Measurements from ENCODE around the gene FRAS1. TPM values are rescaled to one million over a fixed set of nuclear protein-coding genes. Genes with fewer than 3 reads are reported as not detected.
"Not testable (repeated sequence)": the region's sequence is repeated elsewhere in the genome, so short reads cannot be mapped to it uniquely, and the experiment has no call there.

The FRAS1 gene
- total RNA-seq, 4 donors from 2014 or later, result 1.0 to 32.5 (median 3.3) TPM

GRCh38 chr4:78242071-78242470 lies 184.9 kb downstream of the FRAS1 start:
- H3K36me3 ChIP-seq, result no peaks in the 10 kb centered on the region
- no peak overlapping the region for H3K27ac ChIP-seq
- DNase-seq, result no peak
- TF ChIP-seq POLR2A (IDR thresholded peaks at IDR 0.05) (no peak), CTCF (IDR thresholded peaks at IDR 0.05) (no peak)
- H3K4me3 ChIP-seq, result no peak overlapping the region
- intact Hi-C loops (cut with DNase I; ENCODE audit: low total_unique reads), result no loop called here
- no peaks in the 10 kb centered on the region for H3K9me3 ChIP-seq
- no peaks in the 10 kb centered on the region for H3K27me3 ChIP-seq
- H3K4me1 ChIP-seq, result no peaks in the 10 kb centered on the region

GRCh38 chr4:78244705-78245485 lies 187.8 kb downstream of the FRAS1 start:
- Histone ChIP-seq H3K4me1 (no peaks in the 10 kb centered on the region), H3K27ac (no peak overlapping the region), H3K27me3 (no peaks in the 10 kb centered on the region), H3K9me3 (no peaks in the 10 kb centered on the region), H3K4me3 (no peak overlapping the region), H3K36me3 (no peaks in the 10 kb centered on the region)
- no peak for TF ChIP-seq CTCF (IDR thresholded peaks at IDR 0.05)
- no peak for TF ChIP-seq POLR2A (IDR thresholded peaks at IDR 0.05)
- intact Hi-C loops (cut with DNase I; ENCODE audit: low total_unique reads), result no loop called here
- DNase-seq, result no peak

- Histone ChIP-seq H3K27ac (no peak overlapping the region), H3K36me3 (no peaks in the 10 kb centered on the region), H3K9me3 (no peaks in the 10 kb centered on the region), H3K4me1 (no peaks in the 10 kb centered on the region), H3K4me3 (no peak overlapping the region), H3K27me3 (no peaks in the 10 kb centered on the region)
- intact Hi-C loops (cut with DNase I; ENCODE audit: low total_unique reads), result no loop called here
- TF ChIP-seq CTCF (IDR thresholded peaks at IDR 0.05) (no peak), POLR2A (IDR thresholded peaks at IDR 0.05) (no peak)
- DNase-seq, result no peak
These were observed 190.6 kb downstream of the FRAS1 start for GRCh38 chr4:78247536-78248285.

GRCh38 chr4:78250500-78250899 lies 193.4 kb downstream of the FRAS1 start:
- DNase-seq, result no peak
- intact Hi-C loops (cut with DNase I; ENCODE audit: low total_unique reads), result no loop called here
- TF ChIP-seq POLR2A (IDR thresholded peaks at IDR 0.05) (no peak), CTCF (IDR thresholded peaks at IDR 0.05) (no peak)
- Histone ChIP-seq H3K9me3 (no peaks in the 10 kb centered on the region), H3K27ac (no peak overlapping the region), H3K4me3 (no peak overlapping the region), H3K36me3 (no peaks in the 10 kb centered on the region), H3K27me3 (no peaks in the 10 kb centered on the region), H3K4me1 (no peaks in the 10 kb centered on the region)

- H3K27ac ChIP-seq; H3K36me3 ChIP-seq; DNase-seq; H3K4me1 ChIP-seq; intact Hi-C loops (cut with DNase I; ENCODE audit: low total_unique reads); H3K27me3 ChIP-seq; H3K4me3 ChIP-seq; H3K9me3 ChIP-seq: not testable (repeated sequence)
These were observed 195.7 kb downstream of the FRAS1 start for GRCh38 chr4:78252773-78253172.

Data from uterus (tissue), 4 donors.